GM23338 (cell line): ENCODE results near the gene DISP3. TPM values are rescaled to one million over a fixed set of nuclear protein-coding genes. Genes with fewer than 3 reads are reported as not detected.

Experiments
- ATAC-seq: fragments of 200-7000 bp; cut with Tn5 transposase; 3 replicates; pipeline ENCODE4 v1.9.1; 2020
- DNase-seq: peaks from one replicate; pipeline ENCODE4 v3.0.0-alpha.2; 2015; ENCODE audit warnings: low spot score
- H2AFZ ChIP-seq: fragments of 200-600 bp; sonication (generic); 2 replicates; pipeline ENCODE4 v1.8.0; 2016; ENCODE audit warnings: antibody characterized with exemption, mild to moderate bottlenecking, moderate library complexity
- H3F3A ChIP-seq: fragments of 200-600 bp; sonication (generic); replicated peaks from 2 replicates; pipeline ENCODE4 v1.8.0; 2017; ENCODE audit warnings: antibody characterized with exemption, mixed run types, low read depth
- H3K27ac ChIP-seq: fragments of 200-600 bp; sonication (generic); 2 replicates; pipeline ENCODE4 v1.6.1; 2016; ENCODE audit warnings: low read depth
- H3K27me3 ChIP-seq: fragments of 200-600 bp; sonication (generic); 2 replicates; pipeline ENCODE4 v1.8.0; 2016; ENCODE audit warnings: mild to moderate bottlenecking, mixed run types, moderate library complexity; ENCODE audit not compliant: insufficient read depth
- H3K36me3 ChIP-seq: fragments of 200-600 bp; sonication (generic); 2 replicates; pipeline ENCODE4 v1.8.0; 2016; ENCODE audit warnings: mild to moderate bottlenecking; ENCODE audit not compliant: insufficient read depth
- H3K4me1 ChIP-seq: fragments of 200-600 bp; sonication (generic); 2 replicates; pipeline ENCODE4 v1.8.0; 2016; ENCODE audit warnings: mild to moderate bottlenecking, moderate library complexity; ENCODE audit not compliant: insufficient read depth
- H3K4me2 ChIP-seq: fragments of 200-600 bp; sonication (generic); 2 replicates; pipeline ENCODE4 v1.7.1; 2017; ENCODE audit warnings: mixed run types
- H3K4me3 ChIP-seq: fragments of 200-600 bp; sonication (generic); 2 replicates; pipeline ENCODE4 v1.6.1; 2016; ENCODE audit warnings: mixed run types
- H3K79me2 ChIP-seq: fragments of 200-600 bp; sonication (generic); replicated peaks from 2 replicates; pipeline ENCODE4 v1.8.0; 2017; ENCODE audit warnings: mild to moderate bottlenecking; ENCODE audit not compliant: insufficient read depth
- H3K9me2 ChIP-seq: fragments of 200-600 bp; sonication (generic); 2 replicates; pipeline ENCODE4 v1.8.0; 2017; ENCODE audit not compliant: insufficient read depth
- H4K20me1 ChIP-seq: fragments of 200-600 bp; sonication (generic); replicated peaks from 2 replicates; pipeline ENCODE4 v1.8.0; 2017; ENCODE audit warnings: mild to moderate bottlenecking; ENCODE audit not compliant: insufficient read depth
- H3K27ac Mint-ChIP-seq: 2 replicates; pipeline ENCODE4 v1.8.0; 2020; ENCODE audit warnings: inconsistent platforms, mild to moderate bottlenecking, moderate library complexity, mixed read lengths
- H3K27me3 Mint-ChIP-seq: 3 replicates; pipeline ENCODE4 v1.8.0; 2022; ENCODE audit warnings: low read depth, mild to moderate bottlenecking, moderate library complexity, mixed read lengths, inconsistent platforms; ENCODE audit not compliant: insufficient read depth, poor library complexity
- H3K36me3 Mint-ChIP-seq: 3 replicates; pipeline ENCODE4 v1.8.0; 2021; ENCODE audit warnings: low read depth, mild to moderate bottlenecking, inconsistent platforms, moderate library complexity, mixed read lengths
- H3K4me1 Mint-ChIP-seq: 3 replicates; pipeline ENCODE4 v1.8.0; 2020; ENCODE audit warnings: mild to moderate bottlenecking, inconsistent platforms, mixed read lengths
- H3K4me3 Mint-ChIP-seq: 3 replicates; pipeline ENCODE4 v1.8.0; 2021; ENCODE audit warnings: moderate library complexity, mild to moderate bottlenecking, inconsistent platforms, mixed read lengths
- H3K9me3 Mint-ChIP-seq: 3 replicates; pipeline ENCODE4 v1.8.0; 2020; ENCODE audit warnings: moderate library complexity, mild to moderate bottlenecking, inconsistent platforms, mixed read lengths
- CREB1 ChIP-seq: fragments of 250-450 bp; sonication (Bioruptor Pico); IDR thresholded peaks from 2 replicates; pipeline ENCODE4 v1.5.0; 2020; ENCODE audit warnings: low read depth, mild to moderate bottlenecking, moderate library complexity
- ETS1 ChIP-seq: IDR thresholded peaks from 2 replicates; pipeline ENCODE4 v1.6.1; 2016; ENCODE audit warnings: antibody characterized with exemption
- EZH2 ChIP-seq: fragments of 200-600 bp; sonication (generic); IDR thresholded peaks from one replicate; pipeline ENCODE4 v1.8.0; 2017; ENCODE audit warnings: antibody characterized with exemption, mild to moderate bottlenecking, low read depth; ENCODE audit not compliant: unreplicated experiment
- EZH2phosphoT487 ChIP-seq: fragments of 200-600 bp; sonication (generic); IDR thresholded peaks from one replicate; pipeline ENCODE4 v1.8.1; 2018; ENCODE audit warnings: antibody characterized with exemption; ENCODE audit not compliant: unreplicated experiment
- JUNB ChIP-seq: IDR thresholded peaks from one replicate; pipeline ENCODE4 v1.6.1; 2016; ENCODE audit warnings: antibody characterized with exemption; ENCODE audit not compliant: unreplicated experiment
- NANOG ChIP-seq: IDR thresholded peaks from 2 replicates; pipeline ENCODE4 v1.6.1; 2016; ENCODE audit warnings: antibody characterized with exemption, borderline replicate concordance
- POLR2AphosphoS5 ChIP-seq: IDR thresholded peaks from 2 replicates; pipeline ENCODE4 v1.6.1; 2016; ENCODE audit warnings: antibody characterized with exemption, low read depth
- STAT1 ChIP-seq: IDR thresholded peaks from one replicate; pipeline ENCODE4 v1.6.1; 2016; ENCODE audit warnings: antibody characterized with exemption; ENCODE audit not compliant: unreplicated experiment
- ZNF114 ChIP-seq: fragments of 250-450 bp; sonication (Bioruptor Pico); IDR thresholded peaks from 2 replicates; pipeline ENCODE4 v1.5.0; 2020; ENCODE audit warnings: mild to moderate bottlenecking, moderate library complexity
- ZNF331 ChIP-seq: fragments of 250-450 bp; sonication (Bioruptor Pico); IDR thresholded peaks from 2 replicates; pipeline ENCODE4 v1.5.0; 2020; ENCODE audit warnings: low read depth, mild to moderate bottlenecking, moderate library complexity
- polyA plus RNA-seq: library from polyadenylated mRNA; unstranded; fragments of >200 nt; fragmentation: Nextera tagmentation; extraction: Ambion mirVana; gene quantifications from 2 replicates; pipeline ENCODE4 v1.2.1, GENCODE V29; 2016
- total RNA-seq: library from RNA; depleted of rRNA; stranded (reverse); fragments of >200 nt; shearing (Covaris generic); gene quantifications from 2 replicates; pipeline ENCODE4 v1.2.3, GENCODE V29; 2014
- TF ChIP-seq, protein P1 (sequence below): fragments of 250-450 bp; sonication (Bioruptor Pico); IDR thresholded peaks from 2 replicates; pipeline ENCODE4 v1.5.0; 2020; ENCODE audit warnings: mild to moderate bottlenecking, moderate library complexity
- TF ChIP-seq, protein P2 (sequence below), 2 experiments: fragments of 200-600 bp in 1 of 2; sonication (generic) in 1 of 2; conservative IDR thresholded peaks; 2 replicates each; pipeline versions ENCODE4 v1.5.1 to v1.6.1; 2016 to 2017; ENCODE audit warnings: antibody characterized with exemption in 2 of 2, low read depth in 2 of 2, mild to moderate bottlenecking in 2 of 2, moderate library complexity in 1 of 2

DISP3 gene
- total and polyA plus RNA-seq, 2 experiments from 2014 or later = 3.2 to 11.1 TPM

DNA sequence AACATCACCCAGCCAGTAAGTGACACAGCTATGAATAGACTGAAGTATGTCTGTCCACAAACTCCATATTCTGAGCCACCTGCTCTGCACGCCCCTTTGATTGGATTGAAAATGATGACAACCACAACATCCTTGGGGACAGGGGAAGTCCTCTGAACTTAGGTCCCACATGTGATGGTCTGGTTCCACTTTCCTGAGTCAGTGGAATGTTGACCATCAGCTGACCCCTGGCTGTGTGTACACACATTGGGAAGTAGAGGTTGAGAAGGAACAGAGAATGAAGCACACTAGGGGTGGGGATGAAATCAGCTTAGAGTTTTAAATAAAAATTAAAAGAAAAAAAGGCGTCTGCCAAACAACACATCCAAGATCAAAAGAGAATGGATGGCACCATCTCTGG, 8.0 kb upstream of the DISP3 start:
- Histone ChIP-seq H3K27ac (no peak overlapping the region), H2AFZ (no peak overlapping the region), H3K9me2 (no peaks in the 10 kb centered on the region), H4K20me1 (no peaks in the 10 kb centered on the region), H3F3A (no peaks in the 10 kb centered on the region), H3K4me2 (no peak overlapping the region), H3K4me3 (no peak overlapping the region), H3K27me3 (no peaks in the 10 kb centered on the region), H3K79me2 (no peaks in the 10 kb centered on the region), H3K4me1 (no peaks in the 10 kb centered on the region), H3K36me3 (no peaks in the 10 kb centered on the region)
- TF ChIP-seq CREB1 = no peak
- no peak for TF ChIP-seq ETS1
- no peak for TF ChIP-seq NANOG
- ATAC-seq = no peak
- H3K4me3 Mint-ChIP-seq = no peak overlapping the region
- no peaks in the 10 kb centered on the region for H3K9me3 Mint-ChIP-seq
- no peaks in the 10 kb centered on the region for H3K36me3 Mint-ChIP-seq
- DNase-seq = no peak
- peaks cover 16% of the 10 kb centered on the region for H3K27me3 Mint-ChIP-seq
- peaks cover 3% of the 10 kb centered on the region; the same call in 1 of the 3 replicates for H3K4me1 Mint-ChIP-seq
- no peak overlapping the region for H3K27ac Mint-ChIP-seq

GRCh38 chr1:11471473-11471872, 7.5 kb upstream of the DISP3 start:
- no peaks in the 10 kb centered on the region for H3K9me2 ChIP-seq
- TF ChIP-seq STAT1 = no peak
- TF ChIP-seq ZNF331 (CRISPR knock-in tag) = no peak
- TF ChIP-seq CREB1 = no peak
- no peak for TF ChIP-seq NANOG
- no peak for TF ChIP-seq ZNF114 (CRISPR knock-in tag)
- no peak for TF ChIP-seq ETS1
- TF ChIP-seq, protein P1, sequence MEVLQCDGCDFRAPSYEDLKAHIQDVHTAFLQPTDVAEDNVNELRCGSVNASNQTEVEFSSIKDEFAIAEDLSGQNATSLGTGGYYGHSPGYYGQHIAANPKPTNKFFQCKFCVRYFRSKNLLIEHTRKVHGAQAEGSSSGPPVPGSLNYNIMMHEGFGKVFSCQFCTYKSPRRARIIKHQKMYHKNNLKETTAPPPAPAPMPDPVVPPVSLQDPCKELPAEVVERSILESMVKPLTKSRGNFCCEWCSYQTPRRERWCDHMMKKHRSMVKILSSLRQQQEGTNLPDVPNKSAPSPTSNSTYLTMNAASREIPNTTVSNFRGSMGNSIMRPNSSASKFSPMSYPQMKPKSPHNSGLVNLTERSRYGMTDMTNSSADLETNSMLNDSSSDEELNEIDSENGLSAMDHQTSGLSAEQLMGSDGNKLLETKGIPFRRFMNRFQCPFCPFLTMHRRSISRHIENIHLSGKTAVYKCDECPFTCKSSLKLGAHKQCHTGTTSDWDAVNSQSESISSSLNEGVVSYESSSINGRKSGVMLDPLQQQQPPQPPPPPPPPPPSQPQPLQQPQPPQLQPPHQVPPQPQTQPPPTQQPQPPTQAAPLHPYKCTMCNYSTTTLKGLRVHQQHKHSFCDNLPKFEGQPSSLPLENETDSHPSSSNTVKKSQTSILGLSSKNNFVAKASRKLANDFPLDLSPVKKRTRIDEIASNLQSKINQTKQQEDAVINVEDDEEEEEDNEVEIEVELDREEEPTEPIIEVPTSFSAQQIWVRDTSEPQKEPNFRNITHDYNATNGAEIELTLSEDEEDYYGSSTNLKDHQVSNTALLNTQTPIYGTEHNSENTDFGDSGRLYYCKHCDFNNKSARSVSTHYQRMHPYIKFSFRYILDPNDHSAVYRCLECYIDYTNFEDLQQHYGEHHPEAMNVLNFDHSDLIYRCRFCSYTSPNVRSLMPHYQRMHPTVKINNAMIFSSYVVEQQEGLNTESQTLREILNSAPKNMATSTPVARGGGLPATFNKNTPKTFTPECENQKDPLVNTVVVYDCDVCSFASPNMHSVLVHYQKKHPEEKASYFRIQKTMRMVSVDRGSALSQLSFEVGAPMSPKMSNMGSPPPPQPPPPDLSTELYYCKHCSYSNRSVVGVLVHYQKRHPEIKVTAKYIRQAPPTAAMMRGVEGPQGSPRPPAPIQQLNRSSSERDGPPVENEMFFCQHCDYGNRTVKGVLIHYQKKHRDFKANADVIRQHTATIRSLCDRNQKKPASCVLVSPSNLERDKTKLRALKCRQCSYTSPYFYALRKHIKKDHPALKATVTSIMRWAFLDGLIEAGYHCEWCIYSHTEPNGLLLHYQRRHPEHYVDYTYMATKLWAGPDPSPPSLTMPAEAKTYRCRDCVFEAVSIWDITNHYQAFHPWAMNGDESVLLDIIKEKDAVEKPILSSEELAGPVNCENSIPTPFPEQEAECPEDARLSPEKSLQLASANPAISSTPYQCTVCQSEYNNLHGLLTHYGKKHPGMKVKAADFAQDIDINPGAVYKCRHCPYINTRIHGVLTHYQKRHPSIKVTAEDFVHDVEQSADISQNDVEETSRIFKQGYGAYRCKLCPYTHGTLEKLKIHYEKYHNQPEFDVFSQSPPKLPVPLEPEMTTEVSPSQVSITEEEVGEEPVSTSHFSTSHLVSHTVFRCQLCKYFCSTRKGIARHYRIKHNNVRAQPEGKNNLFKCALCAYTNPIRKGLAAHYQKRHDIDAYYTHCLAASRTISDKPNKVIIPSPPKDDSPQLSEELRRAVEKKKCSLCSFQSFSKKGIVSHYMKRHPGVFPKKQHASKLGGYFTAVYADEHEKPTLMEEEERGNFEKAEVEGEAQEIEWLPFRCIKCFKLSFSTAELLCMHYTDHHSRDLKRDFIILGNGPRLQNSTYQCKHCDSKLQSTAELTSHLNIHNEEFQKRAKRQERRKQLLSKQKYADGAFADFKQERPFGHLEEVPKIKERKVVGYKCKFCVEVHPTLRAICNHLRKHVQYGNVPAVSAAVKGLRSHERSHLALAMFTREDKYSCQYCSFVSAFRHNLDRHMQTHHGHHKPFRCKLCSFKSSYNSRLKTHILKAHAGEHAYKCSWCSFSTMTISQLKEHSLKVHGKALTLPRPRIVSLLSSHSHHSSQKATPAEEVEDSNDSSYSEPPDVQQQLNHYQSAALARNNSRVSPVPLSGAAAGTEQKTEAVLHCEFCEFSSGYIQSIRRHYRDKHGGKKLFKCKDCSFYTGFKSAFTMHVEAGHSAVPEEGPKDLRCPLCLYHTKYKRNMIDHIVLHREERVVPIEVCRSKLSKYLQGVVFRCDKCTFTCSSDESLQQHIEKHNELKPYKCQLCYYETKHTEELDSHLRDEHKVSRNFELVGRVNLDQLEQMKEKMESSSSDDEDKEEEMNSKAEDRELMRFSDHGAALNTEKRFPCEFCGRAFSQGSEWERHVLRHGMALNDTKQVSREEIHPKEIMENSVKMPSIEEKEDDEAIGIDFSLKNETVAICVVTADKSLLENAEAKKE = no peak
- TF ChIP-seq EZH2phosphoT487 = no peak
- no peak for TF ChIP-seq POLR2AphosphoS5
- TF ChIP-seq JUNB = no peak
- TF ChIP-seq, protein P2, sequence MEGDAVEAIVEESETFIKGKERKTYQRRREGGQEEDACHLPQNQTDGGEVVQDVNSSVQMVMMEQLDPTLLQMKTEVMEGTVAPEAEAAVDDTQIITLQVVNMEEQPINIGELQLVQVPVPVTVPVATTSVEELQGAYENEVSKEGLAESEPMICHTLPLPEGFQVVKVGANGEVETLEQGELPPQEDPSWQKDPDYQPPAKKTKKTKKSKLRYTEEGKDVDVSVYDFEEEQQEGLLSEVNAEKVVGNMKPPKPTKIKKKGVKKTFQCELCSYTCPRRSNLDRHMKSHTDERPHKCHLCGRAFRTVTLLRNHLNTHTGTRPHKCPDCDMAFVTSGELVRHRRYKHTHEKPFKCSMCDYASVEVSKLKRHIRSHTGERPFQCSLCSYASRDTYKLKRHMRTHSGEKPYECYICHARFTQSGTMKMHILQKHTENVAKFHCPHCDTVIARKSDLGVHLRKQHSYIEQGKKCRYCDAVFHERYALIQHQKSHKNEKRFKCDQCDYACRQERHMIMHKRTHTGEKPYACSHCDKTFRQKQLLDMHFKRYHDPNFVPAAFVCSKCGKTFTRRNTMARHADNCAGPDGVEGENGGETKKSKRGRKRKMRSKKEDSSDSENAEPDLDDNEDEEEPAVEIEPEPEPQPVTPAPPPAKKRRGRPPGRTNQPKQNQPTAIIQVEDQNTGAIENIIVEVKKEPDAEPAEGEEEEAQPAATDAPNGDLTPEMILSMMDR (conservative IDR thresholded peaks at IDR 0.05; ENCODE audit: low read depth in 2 of 2) = no peak
- TF ChIP-seq EZH2 = no peak

More at GRCh38 chr1:11471473-11471872, 7.5 kb upstream of the DISP3 start:
- Histone ChIP-seq H2AFZ (no peak overlapping the region), H3F3A (no peaks in the 10 kb centered on the region), H3K27ac (no peak overlapping the region), H3K4me1 (no peaks in the 10 kb centered on the region), H4K20me1 (no peaks in the 10 kb centered on the region), H3K4me2 (no peak overlapping the region), H3K36me3 (no peaks in the 10 kb centered on the region), H3K4me3 (no peak overlapping the region), H3K79me2 (no peaks in the 10 kb centered on the region), H3K27me3 (no peaks in the 10 kb centered on the region)
- no peaks in the 10 kb centered on the region; the same call in 2 of the 3 replicates for H3K36me3 Mint-ChIP-seq
- peaks cover 16% of the 10 kb centered on the region for H3K27me3 Mint-ChIP-seq
- DNase-seq (no peak), ATAC-seq (no peak)
- H3K4me3 Mint-ChIP-seq = no peak overlapping the region
- H3K27ac Mint-ChIP-seq = no peak overlapping the region
- no peaks in the 10 kb centered on the region for H3K9me3 Mint-ChIP-seq
- peaks cover 3% of the 10 kb centered on the region; the same call in 1 of the 3 replicates for H3K4me1 Mint-ChIP-seq
